PC-3 (cell line): ENCODE data around the gene RNF128. TPM values are rescaled to one million over a fixed set of nuclear protein-coding genes. Genes with fewer than 3 reads are reported as not detected.
A peak's percentile ranks its signal among the peaks of the same experiment; 100 is the strongest.

ENCODE experiments used
- ATAC-seq: fragments of 200-7000 bp; cut with Tn5 transposase; 2 replicates; pipeline ENCODE4 v1.9.1; 2020; ENCODE audit warnings: mild to moderate bottlenecking, moderate library complexity
- BruUV-seq: library from RNA; stranded (reverse); fragments of 400-500 nt; replicated peaks from 2 replicates; lab custom pipeline; 2021; lab: Mats Ljungman, UMichigan
- CTCF ChIA-PET: fragments of 300-600 bp; sonication (Branson Sonifier 250); formaldehyde crosslinking; loops from one replicate; lab custom pipeline; 2022; ENCODE audit warnings: antibody characterized with exemption; lab: Charles Lee
- POLR2A ChIA-PET: fragments of 300-600 bp; sonication (Branson Sonifier 250); formaldehyde crosslinking; loops from one replicate; lab custom pipeline; 2022; ENCODE audit warnings: antibody characterized with exemption; ENCODE audit not compliant: unreplicated experiment; lab: Charles Lee
- DNase-seq: peaks from one replicate; pipeline ENCODE4 v3.0.0-alpha.2; 2015
- H2AFZ ChIP-seq: fragments of 300-600 bp; sonication (generic); 2 replicates; pipeline ENCODE4 v1.6.0; 2016; ENCODE audit warnings: antibody characterized with exemption, low read length
- H3F3A ChIP-seq: fragments of 300-600 bp; sonication (generic); one replicate; pipeline ENCODE4 v1.6.0; 2017; ENCODE audit warnings: antibody characterized with exemption, low read length, control low read depth, mild to moderate bottlenecking; ENCODE audit not compliant: unreplicated experiment
- H3K27ac ChIP-seq: fragments of 300-600 bp; sonication (generic); 2 replicates; pipeline ENCODE4 v1.5.1; 2016; ENCODE audit warnings: mild to moderate bottlenecking, low read length
- H3K27me3 ChIP-seq: fragments of 300-600 bp; sonication (generic); 2 replicates; pipeline ENCODE4 v1.6.1; 2016; ENCODE audit warnings: low read length, mixed read lengths
- H3K36me3 ChIP-seq: fragments of 300-600 bp; sonication (generic); 2 replicates; pipeline ENCODE4 v1.6.1; 2016; ENCODE audit warnings: low read depth, mixed run types, low read length, mixed read lengths
- H3K4me1 ChIP-seq: fragments of 300-600 bp; sonication (generic); 2 replicates; pipeline ENCODE4 v1.5.1; 2016; ENCODE audit warnings: low read length; ENCODE audit not compliant: insufficient read depth
- H3K4me2 ChIP-seq: fragments of 300-600 bp; sonication (generic); 2 replicates; pipeline ENCODE4 v1.6.0; 2016; ENCODE audit warnings: low read length
- H3K4me3 ChIP-seq: fragments of 300-600 bp; sonication (generic); 2 replicates; pipeline ENCODE4 v1.5.1; 2016; ENCODE audit warnings: mild to moderate bottlenecking, low read length, mixed read lengths
- H3K79me2 ChIP-seq: fragments of 300-600 bp; sonication (generic); 2 replicates; pipeline ENCODE4 v1.6.1; 2017; ENCODE audit warnings: low read length, mixed read lengths
- H3K9ac ChIP-seq: fragments of 300-600 bp; sonication (generic); 2 replicates; pipeline ENCODE4 v1.6.0; 2016; ENCODE audit warnings: mild to moderate bottlenecking, low read length
- H3K9me2 ChIP-seq: fragments of 300-600 bp; sonication (generic); replicated peaks from 2 replicates; pipeline ENCODE4 v1.6.1; 2016; ENCODE audit warnings: mixed run types, low read length, mixed read lengths
- H3K9me3 ChIP-seq: fragments of 300-600 bp; sonication (generic); 2 replicates; pipeline ENCODE4 v1.6.1; 2016; ENCODE audit warnings: low read length, mixed read lengths
- H4K20me1 ChIP-seq: fragments of 300-600 bp; sonication (generic); 2 replicates; pipeline ENCODE4 v1.6.1; 2016; ENCODE audit warnings: low read length, mixed read lengths
- CTCF ChIP-seq: fragments of 300-600 bp; sonication (generic); conservative IDR thresholded peaks from 2 replicates; pipeline ENCODE4 v1.5.1; 2017; ENCODE audit warnings: antibody characterized with exemption, low read depth, mild to moderate bottlenecking, low read length
- EZH2 ChIP-seq: fragments of 300-600 bp; sonication (generic); IDR thresholded peaks from one replicate; pipeline ENCODE4 v1.6.1; 2017; ENCODE audit warnings: antibody characterized with exemption, mild to moderate bottlenecking, low read length; ENCODE audit not compliant: unreplicated experiment
- EZH2phosphoT487 ChIP-seq: fragments of 300-600 bp; sonication (generic); IDR thresholded peaks from 2 replicates; pipeline ENCODE4 v1.6.1; 2018; ENCODE audit warnings: mild to moderate bottlenecking, antibody characterized with exemption, low read length, borderline replicate concordance
- intact Hi-C: fragments of 100-400 bp; cut with micrococcal nuclease; formaldehyde crosslinking; loops from 2 replicates; pipeline ENCODE4 v1.9.0; 2023
- total RNA-seq: library from RNA; depleted of rRNA; stranded (reverse); fragments of >200 nt; gene quantifications from 2 replicates; pipeline ENCODE4 v1.2.3, GENCODE V29; 2014

Gene RNF128
- total RNA-seq, 1 experiment from 2014 or later, result not detected

GRCh38 chrX:106742193-106742592 is 15.7 kb downstream of the RNF128 start:
- Histone ChIP-seq H2AFZ (no peak overlapping the region), H3K36me3 (no peaks in the 10 kb centered on the region), H3K4me2 (no peak overlapping the region), H3K9ac (no peak overlapping the region), H3K4me3 (no peak overlapping the region), H3K4me1 (no peaks in the 10 kb centered on the region), H3K9me3 (no peaks in the 10 kb centered on the region), H4K20me1 (no peaks in the 10 kb centered on the region), H3K27me3 (peaks cover 13% of the 10 kb centered on the region), H3K79me2 (no peaks in the 10 kb centered on the region), H3K27ac (no peak overlapping the region), H3F3A (no peaks in the 10 kb centered on the region), H3K9me2 (no peaks in the 10 kb centered on the region)
- intact Hi-C loops, result no loop called here
- no peak for ATAC-seq
- CTCF ChIA-PET, result no interaction called here
- POLR2A ChIA-PET, result no interaction called here
- TF ChIP-seq EZH2, result no peak
- TF ChIP-seq CTCF, result no peak
- no peak for TF ChIP-seq EZH2phosphoT487
- DNase-seq, result no peak
- BruUV-seq, result no TSS peak

- no peaks in the 10 kb centered on the region for H3K9me3 ChIP-seq
- no peak overlapping the region for H3K9ac ChIP-seq
- no peak for TF ChIP-seq CTCF
- TF ChIP-seq EZH2, result no peak
- no peak for TF ChIP-seq EZH2phosphoT487
- no peaks in the 10 kb centered on the region for H3K79me2 ChIP-seq
- H3F3A ChIP-seq, result no peaks in the 10 kb centered on the region
- no peak overlapping the region for H2AFZ ChIP-seq
- POLR2A ChIA-PET, result no interaction called here
- CTCF ChIA-PET, result no interaction called here
- H3K9me2 ChIP-seq, result no peaks in the 10 kb centered on the region
- BruUV-seq, result no TSS peak
- no peak overlapping the region for H3K27ac ChIP-seq
- H3K4me1 ChIP-seq, result no peaks in the 10 kb centered on the region
- H3K27me3 ChIP-seq, result peaks cover 9% of the 10 kb centered on the region
- no peaks in the 10 kb centered on the region for H3K36me3 ChIP-seq
- H4K20me1 ChIP-seq, result no peaks in the 10 kb centered on the region
- intact Hi-C loops, result no loop called here
- H3K4me3 ChIP-seq, result no peak overlapping the region
- no peak for ATAC-seq
- H3K4me2 ChIP-seq, result no peak overlapping the region
- peak; percentile 12 for DNase-seq
Measured at GRCh38 chrX:106742805-106743204, 16.3 kb downstream of the RNF128 start.

- no peaks in the 10 kb centered on the region for H3K9me2 ChIP-seq
- no peak overlapping the region for H3K4me3 ChIP-seq
- no peak for DNase-seq
- no peak for ATAC-seq
- TF ChIP-seq EZH2phosphoT487, result no peak
- TF ChIP-seq CTCF, result no peak
- no peak for TF ChIP-seq EZH2
- no peak overlapping the region for H3K9ac ChIP-seq
- no peaks in the 10 kb centered on the region for H3K27me3 ChIP-seq
- H3K36me3 ChIP-seq, result no peaks in the 10 kb centered on the region
- no TSS peak for BruUV-seq
- H2AFZ ChIP-seq, result no peak overlapping the region
- ChIA-PET CTCF (no interaction called here), POLR2A (no interaction called here)
- no peak overlapping the region for H3K4me2 ChIP-seq
- H4K20me1 ChIP-seq, result no peaks in the 10 kb centered on the region
- intact Hi-C loops, result no loop called here
- no peak overlapping the region for H3K27ac ChIP-seq
- no peaks in the 10 kb centered on the region for H3F3A ChIP-seq
- no peaks in the 10 kb centered on the region for H3K9me3 ChIP-seq
- H3K79me2 ChIP-seq, result no peaks in the 10 kb centered on the region
- H3K4me1 ChIP-seq, result no peaks in the 10 kb centered on the region
Measured at GRCh38 chrX:106748377-106748776, 21.9 kb downstream of the RNF128 start.
